SHP77 treated with DMSO at 0.1 percent for 48 hours (cell line): ENCODE results near the gene HCN1.
"Not testable (repeated sequence)": the region's sequence is repeated elsewhere in the genome, so short reads cannot be mapped to it uniquely, and the experiment has no call there.

Source experiments
- DNase-seq: peaks from one replicate; lab custom pipeline; 2025; lab: John Stamatoyannopoulos, UW

HCN1 gene

GRCh38 chr5:45417285-45417998, 278.7 kb downstream of the HCN1 start:
- DNase-seq = no peak

GRCh38 chr5:45414620-45415573, 281.3 kb downstream of the HCN1 start:
- DNase-seq = no peak

- DNase-seq = no peak
Observed at GRCh38 chr5:45411971-45412612, 284.1 kb downstream of the HCN1 start.

- DNase-seq = no peak
Observed at GRCh38 chr5:45410304-45410995, 285.7 kb downstream of the HCN1 start.

GRCh38 chr5:45408067-45408466, 288.1 kb downstream of the HCN1 start:
- no peak for DNase-seq

GRCh38 chr5:45402804-45403455, 293.2 kb downstream of the HCN1 start:
- DNase-seq = no peak

GRCh38 chr5:45399041-45399440, 297.1 kb downstream of the HCN1 start:
- no peak for DNase-seq

GRCh38 chr5:45385321-45386058, 310.7 kb downstream of the HCN1 start:
- no peak for DNase-seq

- no peak for DNase-seq
Observed at GRCh38 chr5:45383985-45384384, 312.2 kb downstream of the HCN1 start.

GRCh38 chr5:45382583-45382982, 313.6 kb downstream of the HCN1 start:
- no peak for DNase-seq

GRCh38 chr5:45376417-45376816, 319.8 kb downstream of the HCN1 start:
- no peak for DNase-seq

GRCh38 chr5:45372629-45373028, 323.6 kb downstream of the HCN1 start:
- no peak for DNase-seq

GRCh38 chr5:45371423-45371822, 324.8 kb downstream of the HCN1 start:
- DNase-seq = not testable (repeated sequence)

- DNase-seq = no peak
Observed at GRCh38 chr5:45355189-45355992, 340.8 kb downstream of the HCN1 start.

- no peak for DNase-seq
Observed at GRCh38 chr5:45336464-45336863, 359.7 kb downstream of the HCN1 start.

- DNase-seq = no peak
Observed at GRCh38 chr5:45335978-45336377, 360.2 kb downstream of the HCN1 start.

- no peak for DNase-seq
Observed at GRCh38 chr5:45335346-45335745, 360.8 kb downstream of the HCN1 start.

GRCh38 chr5:45334939-45335338, 361.2 kb downstream of the HCN1 start:
- no peak for DNase-seq

- not testable (repeated sequence) for DNase-seq
Observed at GRCh38 chr5:45312627-45313026, 383.6 kb downstream of the HCN1 start.

- no peak for DNase-seq
Observed at GRCh38 chr5:45295231-45295630, 400.9 kb downstream of the HCN1 start.
